HG03342 (cell line): ENCODE data around the gene TEAD1.

ENCODE experiments used
- ATAC-seq: cut with Tn5 transposase; IDR thresholded peaks from one replicate; pipeline ENCODE4 v1.9.1; 2021; ENCODE audit warnings: mild to moderate bottlenecking, moderate library complexity; ENCODE audit not compliant: unreplicated experiment

TEAD1 gene

GRCh38 chr11:12684816-12685215 lies 10.6 kb downstream of the TEAD1 start:
- no peak for ATAC-seq

- no peak for ATAC-seq
Measured at GRCh38 chr11:12685229-12685628, 11.0 kb downstream of the TEAD1 start.

GRCh38 chr11:12686246-12687060 lies 12.2 kb downstream of the TEAD1 start:
- ATAC-seq, result no peak

- ATAC-seq, result no peak
Measured at GRCh38 chr11:12687216-12687623, 13.0 kb downstream of the TEAD1 start.

- ATAC-seq, result no peak
Measured at GRCh38 chr11:12687740-12688139, 13.5 kb downstream of the TEAD1 start.

GRCh38 chr11:12689029-12689755 lies 15.0 kb downstream of the TEAD1 start:
- ATAC-seq, result no peak

- no peak for ATAC-seq
Measured at GRCh38 chr11:12690663-12691062, 16.4 kb downstream of the TEAD1 start.

- no peak for ATAC-seq
Measured at GRCh38 chr11:12691473-12691872, 17.3 kb downstream of the TEAD1 start.

- ATAC-seq, result no peak
Measured at GRCh38 chr11:12692229-12693075, 18.2 kb downstream of the TEAD1 start.

- ATAC-seq, result no peak
Measured at GRCh38 chr11:12693094-12693478, 18.9 kb downstream of the TEAD1 start.

GRCh38 chr11:12693479-12694182 lies 19.4 kb downstream of the TEAD1 start:
- ATAC-seq, result no peak

- ATAC-seq, result no peak
Measured at GRCh38 chr11:12694183-12694531, 19.9 kb downstream of the TEAD1 start.

GRCh38 chr11:12695221-12695794 lies 21.1 kb downstream of the TEAD1 start:
- no peak for ATAC-seq

GRCh38 chr11:12695873-12696272 lies 21.7 kb downstream of the TEAD1 start:
- no peak for ATAC-seq

- ATAC-seq, result no peak
Measured at GRCh38 chr11:12696911-12697581, 22.8 kb downstream of the TEAD1 start.

- ATAC-seq, result no peak
Measured at GRCh38 chr11:12698048-12698447, 23.8 kb downstream of the TEAD1 start.

GRCh38 chr11:12701811-12702592 lies 27.8 kb downstream of the TEAD1 start:
- no peak for ATAC-seq

GRCh38 chr11:12702999-12703453 lies 28.8 kb downstream of the TEAD1 start:
- ATAC-seq, result no peak

- no peak for ATAC-seq
Measured at GRCh38 chr11:12704049-12704448, 29.8 kb downstream of the TEAD1 start.
